ENCODE data around the gene BAIAP2L2.

The BAIAP2L2 gene

DNA sequence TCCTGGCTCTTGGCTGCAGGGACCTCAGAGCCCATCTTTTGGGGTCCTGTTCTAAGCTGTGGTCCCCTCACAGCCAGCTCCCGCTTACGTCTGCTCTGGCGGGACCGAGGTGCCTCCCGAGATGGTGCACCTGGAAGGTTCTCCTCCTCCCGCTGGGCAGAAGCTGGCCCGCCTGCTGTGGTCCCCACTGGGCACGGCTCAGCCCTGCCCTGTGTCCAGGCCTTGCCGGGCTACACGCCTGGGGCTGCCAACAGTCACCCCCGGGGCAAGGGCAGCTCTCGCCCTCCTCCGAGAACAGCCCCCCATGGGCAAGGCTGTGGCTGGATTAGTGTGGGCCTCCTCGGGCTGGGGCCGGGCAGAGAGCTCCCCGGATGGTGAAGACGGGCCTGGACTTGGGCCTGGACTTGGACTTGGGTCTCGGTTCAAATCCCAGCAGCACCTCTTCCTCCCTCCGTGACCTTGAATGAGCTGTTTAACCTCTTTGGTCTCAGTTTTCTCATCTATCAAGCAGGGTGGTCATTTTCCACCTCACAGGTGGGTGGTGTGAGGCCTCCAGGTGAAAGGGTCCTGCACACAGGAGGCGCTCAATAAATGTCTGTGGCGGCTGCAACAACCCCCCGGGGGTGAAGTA lies 998 bp downstream of the BAIAP2L2 start:
- ChIA-PET CTCF (interaction anchor here (1.1 to 1.7 kb wide), 3 partner anchors 9 to 36 kb away, joined by 3 to 5 read pairs (median 4); no protein-coding TSS in a partner anchor), POLR2A (no interaction called here)
- no peak overlapping the region for H3K4me3 ChIP-seq (ENCODE audit: low read depth, low read length)
- TF ChIP-seq, protein P1, sequence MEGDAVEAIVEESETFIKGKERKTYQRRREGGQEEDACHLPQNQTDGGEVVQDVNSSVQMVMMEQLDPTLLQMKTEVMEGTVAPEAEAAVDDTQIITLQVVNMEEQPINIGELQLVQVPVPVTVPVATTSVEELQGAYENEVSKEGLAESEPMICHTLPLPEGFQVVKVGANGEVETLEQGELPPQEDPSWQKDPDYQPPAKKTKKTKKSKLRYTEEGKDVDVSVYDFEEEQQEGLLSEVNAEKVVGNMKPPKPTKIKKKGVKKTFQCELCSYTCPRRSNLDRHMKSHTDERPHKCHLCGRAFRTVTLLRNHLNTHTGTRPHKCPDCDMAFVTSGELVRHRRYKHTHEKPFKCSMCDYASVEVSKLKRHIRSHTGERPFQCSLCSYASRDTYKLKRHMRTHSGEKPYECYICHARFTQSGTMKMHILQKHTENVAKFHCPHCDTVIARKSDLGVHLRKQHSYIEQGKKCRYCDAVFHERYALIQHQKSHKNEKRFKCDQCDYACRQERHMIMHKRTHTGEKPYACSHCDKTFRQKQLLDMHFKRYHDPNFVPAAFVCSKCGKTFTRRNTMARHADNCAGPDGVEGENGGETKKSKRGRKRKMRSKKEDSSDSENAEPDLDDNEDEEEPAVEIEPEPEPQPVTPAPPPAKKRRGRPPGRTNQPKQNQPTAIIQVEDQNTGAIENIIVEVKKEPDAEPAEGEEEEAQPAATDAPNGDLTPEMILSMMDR (IDR thresholded peaks at IDR 0.05; ENCODE audit: insufficient read depth, low read length, missing control alignments): no peak
- no peak for DNase-seq (ENCODE audit: low read depth, low spot score)

DNA sequence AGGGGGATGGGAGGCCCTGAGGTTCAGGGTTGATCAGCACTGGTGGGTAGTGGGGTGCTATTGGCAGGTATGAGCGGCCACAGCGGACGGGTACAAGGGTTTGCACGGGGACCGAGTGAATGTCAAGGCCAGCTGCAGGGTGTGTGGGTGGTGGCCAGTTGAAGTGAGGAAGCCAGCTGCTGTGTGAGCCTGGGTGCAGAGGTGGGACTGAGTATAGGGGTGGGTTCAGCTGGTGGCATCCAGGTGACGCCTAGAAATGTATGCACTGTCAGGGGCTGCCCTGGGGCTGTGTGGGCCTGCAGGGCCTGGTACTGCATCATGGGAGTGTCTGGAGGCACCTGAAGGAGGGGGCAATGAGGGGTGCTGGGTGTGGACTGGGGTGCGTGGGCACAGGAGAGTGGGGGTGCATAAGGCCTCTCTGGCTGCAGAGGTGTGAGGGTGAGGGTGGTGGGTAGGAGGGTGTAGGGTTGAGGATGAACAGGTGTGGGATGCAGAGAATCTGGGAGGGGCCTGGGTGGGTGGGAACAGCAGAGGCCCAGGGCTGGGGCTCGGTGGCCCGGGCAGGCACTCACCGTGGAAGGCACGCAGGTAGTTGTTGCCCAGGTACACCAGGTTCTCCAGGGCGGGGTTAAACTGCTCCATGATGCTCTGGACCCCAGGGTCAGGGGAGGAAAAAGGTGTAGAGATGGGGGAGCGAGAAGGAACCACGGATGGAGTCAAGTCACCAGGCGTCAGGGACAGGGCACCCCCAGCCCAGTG lies 1.7 kb downstream of the BAIAP2L2 start:
- POLR2A ChIA-PET: no interaction called here
- no peak overlapping the region for H3K4me3 ChIP-seq (ENCODE audit: low read depth, low read length)
- CTCF ChIA-PET: interaction anchor here (0.5 to 1.7 kb wide), 5 partner anchors 9 to 591 kb away, joined by 3 to 5 read pairs (median 3); no protein-coding TSS in a partner anchor
- DNase-seq (ENCODE audit: low read depth, low spot score): no peak
- TF ChIP-seq, protein P1 (IDR thresholded peaks at IDR 0.05; ENCODE audit: insufficient read depth, low read length, missing control alignments): no peak

DNA sequence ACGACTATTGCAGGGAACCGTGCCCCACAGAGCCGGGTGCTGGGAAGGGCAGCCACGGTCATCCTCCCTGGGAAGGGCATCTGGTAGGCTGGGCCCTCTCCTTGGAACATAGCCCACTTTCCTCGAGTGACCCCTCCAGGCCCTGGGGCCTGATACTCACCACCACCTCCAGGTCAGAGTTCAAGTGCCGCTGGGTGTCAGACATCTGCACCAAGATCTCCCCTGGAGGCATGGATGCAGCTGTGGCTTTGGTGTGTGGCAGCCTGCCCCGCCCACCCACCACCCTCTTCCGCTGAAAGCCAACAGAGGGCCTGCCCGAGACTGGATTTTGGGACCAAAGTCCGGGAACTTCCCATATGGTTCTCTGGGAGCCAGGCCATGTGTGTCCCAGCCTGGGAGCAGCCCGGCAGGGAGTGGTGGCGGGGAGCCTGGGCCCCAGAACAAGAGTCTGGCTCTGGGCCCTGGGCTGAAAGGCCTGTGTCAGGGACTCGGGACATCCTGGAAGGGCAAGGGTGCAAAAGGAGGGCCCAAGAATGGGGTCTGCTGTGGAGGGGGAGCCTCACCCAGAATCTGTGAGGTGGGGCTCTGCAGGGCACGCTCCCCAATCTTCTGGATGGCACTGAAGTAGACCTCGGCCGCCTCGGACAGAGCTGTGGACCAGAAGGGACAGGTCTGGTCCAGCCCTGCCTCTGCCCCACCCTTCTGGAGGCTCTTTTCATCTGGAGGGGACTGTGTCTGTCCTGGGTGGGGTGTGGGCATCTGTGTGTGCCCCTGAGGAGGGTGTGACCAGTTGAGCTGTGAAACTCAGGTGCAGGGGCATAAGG lies 2.6 kb downstream of the BAIAP2L2 start:
- ChIA-PET CTCF (interaction anchor here (0.5 to 1.7 kb wide), 4 partner anchors 9 to 592 kb away, joined by 3 to 5 read pairs (median 3); no protein-coding TSS in a partner anchor), POLR2A (no interaction called here)
- TF ChIP-seq, protein P1 (IDR thresholded peaks at IDR 0.05; ENCODE audit: insufficient read depth, low read length, missing control alignments): no peak
- no peak for DNase-seq (ENCODE audit: low read depth, low spot score)
- no peak overlapping the region for H3K4me3 ChIP-seq (ENCODE audit: low read depth, low read length)

DNA sequence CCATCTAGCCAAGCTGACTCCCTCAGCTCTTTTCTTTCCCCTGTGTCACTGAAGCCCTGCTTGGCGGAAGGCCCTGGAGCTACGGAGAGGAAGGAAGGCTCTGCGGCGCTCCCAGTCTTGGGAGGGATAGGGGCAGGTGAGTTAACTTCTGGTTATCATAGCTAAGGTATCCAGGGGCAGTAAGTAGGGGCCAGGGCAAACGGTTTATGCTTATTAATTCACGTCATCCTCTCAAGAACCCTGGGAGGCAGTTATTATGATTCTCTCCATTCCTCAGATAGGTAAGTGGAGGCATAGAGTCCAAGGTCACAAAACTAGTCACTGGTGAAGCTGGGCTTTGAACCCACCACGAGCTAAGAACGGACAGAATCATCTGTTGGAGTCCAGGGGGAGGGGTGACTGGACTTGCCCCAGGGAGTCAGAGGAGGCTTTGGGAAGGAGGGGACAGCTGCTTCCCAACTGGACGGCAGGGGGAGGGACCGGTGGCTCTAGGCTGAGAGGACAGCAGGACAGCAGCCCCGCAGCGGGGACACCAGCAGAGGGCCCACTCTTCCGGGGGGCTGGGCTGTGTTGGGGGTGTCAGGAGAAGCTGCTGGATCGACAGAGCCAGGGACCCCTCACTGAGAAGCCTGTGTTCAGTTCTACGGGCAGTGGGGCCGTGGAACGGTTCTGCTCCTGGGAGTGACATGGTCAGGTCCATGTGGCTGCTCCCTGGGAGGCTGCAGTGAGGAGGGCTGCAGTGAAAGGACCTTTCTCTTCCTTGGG lies 3.5 kb downstream of the BAIAP2L2 start:
- no peak overlapping the region for H3K4me3 ChIP-seq (ENCODE audit: low read depth, low read length)
- TF ChIP-seq, protein P1 (IDR thresholded peaks at IDR 0.05; ENCODE audit: insufficient read depth, low read length, missing control alignments): no peak
- CTCF ChIA-PET: interaction anchor here (0.7 to 1.2 kb wide), 2 partner anchors 9 to 10 kb away, joined by 3 to 4 read pairs; no protein-coding TSS in a partner anchor
- no peak for DNase-seq (ENCODE audit: low read depth, low spot score)
- POLR2A ChIA-PET: no interaction called here

DNA sequence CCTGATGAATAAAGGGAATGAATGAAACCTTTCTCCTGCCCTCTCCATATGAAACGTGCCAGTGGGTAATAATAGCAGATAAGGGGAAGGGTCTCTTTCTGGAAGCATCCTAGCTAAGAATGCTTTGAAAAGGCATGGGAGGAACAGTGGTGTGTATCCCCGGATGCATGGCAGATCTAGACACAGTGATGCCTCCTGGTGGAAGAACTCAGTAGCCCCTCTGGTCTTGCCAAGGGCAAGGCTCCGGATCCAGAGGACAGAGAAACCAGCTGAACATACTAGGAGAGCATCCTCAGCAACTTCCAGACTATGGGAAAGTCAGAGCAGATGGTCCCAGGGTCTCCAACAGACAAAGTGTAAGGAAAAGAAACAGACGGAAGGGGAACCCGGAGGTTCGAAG lies 6.4 kb downstream of the BAIAP2L2 start:
- ChIA-PET CTCF (interaction anchor here (0.6 to 7.8 kb wide), 5 partner anchors 9 to 52 kb away, joined by 3 to 87 read pairs (median 4); partner anchors contain the start of gene BAIAP2L2), POLR2A (no interaction called here)
- no peak overlapping the region for H3K4me3 ChIP-seq (ENCODE audit: low read depth, low read length)
- TF ChIP-seq, protein P1 (IDR thresholded peaks at IDR 0.05; ENCODE audit: insufficient read depth, low read length, missing control alignments): peak; percentile 35
- DNase-seq (ENCODE audit: low read depth, low spot score): no peak
